ENCODE data around the gene ASTE1. TPM values are rescaled to one million over a fixed set of nuclear protein-coding genes. Genes with fewer than 3 reads are reported as not detected.

The ASTE1 gene
- total RNA-seq, 4 donors from 2014 or later, result 1.2 to 2.0 (median 1.5) TPM

- intact Hi-C loops (cut with DNase I; ENCODE audit: low total_unique reads) (no loop called here), in situ Hi-C loops (cut with MboI; ENCODE audit: low sequenced_read_pairs in 4 of 4) (no loop called here)
- TF ChIP-seq POLR2A (IDR thresholded peaks at IDR 0.05), result no peak
- no peak for TF ChIP-seq CTCF (IDR thresholded peaks at IDR 0.05 in 4 of 5, conservative IDR thresholded peaks at IDR 0.05 in 1 of 5)
- H3K27ac ChIP-seq, result no peak overlapping the region
- H3K9me3 ChIP-seq, result no peaks in the 10 kb centered on the region
- no peaks in the 10 kb centered on the region for H3K4me1 ChIP-seq
- no peak for ATAC-seq
- no peaks in the 10 kb centered on the region for H3K27me3 ChIP-seq
- no peak overlapping the region for H3K4me3 ChIP-seq
- no peak for DNase-seq
- peaks cover 0 to 28% of the 10 kb centered on the region in 2 donors for H3K36me3 ChIP-seq
Observed at GRCh38 chr3:130992344-130992743, 34.3 kb downstream of the ASTE1 start.

GRCh38 chr3:130991126-130991525, 35.5 kb downstream of the ASTE1 start:
- H3K4me1 ChIP-seq, result no peaks in the 10 kb centered on the region
- intact Hi-C loops (cut with DNase I; ENCODE audit: low total_unique reads), result no loop called here
- ATAC-seq (no peak), DNase-seq (no peak)
- peaks cover 0 to 18% of the 10 kb centered on the region in 2 donors for H3K36me3 ChIP-seq
- no peaks in the 10 kb centered on the region for H3K9me3 ChIP-seq
- no peak overlapping the region for H3K4me3 ChIP-seq
- no peaks in the 10 kb centered on the region for H3K27me3 ChIP-seq
- in situ Hi-C loops (cut with MboI; ENCODE audit: low sequenced_read_pairs in 4 of 4), result no loop called here
- no peak for TF ChIP-seq POLR2A (IDR thresholded peaks at IDR 0.05)
- TF ChIP-seq CTCF (IDR thresholded peaks at IDR 0.05 in 4 of 5, conservative IDR thresholded peaks at IDR 0.05 in 1 of 5), result no peak
- no peak overlapping the region for H3K27ac ChIP-seq

DNA sequence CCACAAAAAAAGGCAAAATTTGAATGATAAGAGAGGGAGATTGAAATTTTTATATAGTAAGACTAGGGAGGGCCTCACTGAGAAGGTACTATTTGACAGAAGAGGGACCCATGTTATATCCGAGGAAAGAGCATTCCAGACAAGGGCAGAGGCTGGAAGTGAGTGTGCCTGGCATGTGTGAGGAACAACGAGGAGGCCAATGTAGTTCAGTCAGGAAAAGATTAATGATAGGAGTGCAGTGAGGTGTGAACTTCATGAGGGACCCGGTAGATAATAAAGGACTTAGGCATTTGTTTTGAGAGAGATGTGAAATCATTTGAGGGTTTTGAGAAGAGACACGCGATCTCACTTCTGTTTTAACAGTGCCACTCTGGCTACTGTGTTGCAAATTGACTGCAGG, 36.3 kb downstream of the ASTE1 start:
- Histone ChIP-seq H3K27me3 (no peaks in the 10 kb centered on the region), H3K4me3 (no peak overlapping the region), H3K36me3 (peaks cover 0 to 15% of the 10 kb centered on the region in 2 donors), H3K9me3 (no peaks in the 10 kb centered on the region), H3K27ac (no peak overlapping the region), H3K4me1 (no peaks in the 10 kb centered on the region)
- DNase-seq (no peak), ATAC-seq (no peak)
- intact Hi-C loops (cut with DNase I; ENCODE audit: low total_unique reads), result no loop called here
- TF ChIP-seq CTCF (IDR thresholded peaks at IDR 0.05 in 4 of 5, conservative IDR thresholded peaks at IDR 0.05 in 1 of 5) (no peak), POLR2A (IDR thresholded peaks at IDR 0.05) (no peak)
- in situ Hi-C loops (cut with MboI; ENCODE audit: low sequenced_read_pairs in 4 of 4), result no loop called here

- H3K36me3 ChIP-seq, result peaks cover 0 to 16% of the 10 kb centered on the region in 2 donors
- no peaks in the 10 kb centered on the region for H3K4me1 ChIP-seq
- no peaks in the 10 kb centered on the region for H3K27me3 ChIP-seq
- no peak overlapping the region for H3K4me3 ChIP-seq
- no peak for ATAC-seq
- intact Hi-C loops (cut with DNase I; ENCODE audit: low total_unique reads), result no loop called here
- H3K27ac ChIP-seq, result no peak overlapping the region
- in situ Hi-C loops (cut with MboI; ENCODE audit: low sequenced_read_pairs in 4 of 4), result no loop called here
- no peak for DNase-seq
- TF ChIP-seq POLR2A (IDR thresholded peaks at IDR 0.05) (no peak), CTCF (IDR thresholded peaks at IDR 0.05 in 4 of 5, conservative IDR thresholded peaks at IDR 0.05 in 1 of 5) (no peak)
- no peaks in the 10 kb centered on the region for H3K9me3 ChIP-seq
Observed at GRCh38 chr3:130981469-130981868, 45.2 kb downstream of the ASTE1 start.

DNA sequence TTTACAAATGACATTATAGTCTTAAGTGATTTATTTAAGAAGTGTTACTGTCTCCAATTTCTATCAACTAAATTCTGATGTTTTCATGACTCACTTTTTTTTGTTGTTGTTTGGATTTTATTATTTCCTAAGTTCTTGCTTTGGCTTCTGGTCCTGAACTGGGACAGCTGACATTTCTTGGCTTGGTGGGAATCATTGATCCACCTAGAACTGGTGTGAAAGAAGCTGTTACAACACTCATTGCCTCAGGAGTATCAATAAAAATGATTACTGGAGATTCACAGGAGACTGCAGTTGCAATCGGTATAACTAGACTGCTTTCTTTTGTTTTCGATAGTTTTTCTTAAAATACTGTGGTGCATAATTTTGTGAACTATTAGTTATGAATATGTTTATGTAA, 47.5 kb downstream of the ASTE1 start:
- TF ChIP-seq POLR2A (IDR thresholded peaks at IDR 0.05) (no peak), CTCF (IDR thresholded peaks at IDR 0.05 in 4 of 5, conservative IDR thresholded peaks at IDR 0.05 in 1 of 5) (no peak)
- peaks cover 0 to 16% of the 10 kb centered on the region in 2 donors for H3K36me3 ChIP-seq
- no peak overlapping the region for H3K27ac ChIP-seq
- in situ Hi-C loops (cut with MboI; ENCODE audit: low sequenced_read_pairs in 4 of 4) (no loop called here), intact Hi-C loops (cut with DNase I; ENCODE audit: low total_unique reads) (no loop called here)
- no peak overlapping the region for H3K4me3 ChIP-seq
- no peaks in the 10 kb centered on the region for H3K4me1 ChIP-seq
- no peaks in the 10 kb centered on the region for H3K9me3 ChIP-seq
- no peaks in the 10 kb centered on the region for H3K27me3 ChIP-seq
- DNase-seq (no peak), ATAC-seq (no peak)
